Colonic mucosa (tissue), 4 donors: Measurements from ENCODE around the gene ROR2. TPM values are rescaled to one million over a fixed set of nuclear protein-coding genes. Genes with fewer than 3 reads are reported as not detected.

Experiments
- DNase-seq: peaks from one replicate; pipeline ENCODE4 v3.0.0-alpha.2; 2020
- H3K27ac ChIP-seq: fragments of 200-600 bp; one replicate; pipeline ENCODE4 v1.8.0; 2021
- H3K27me3 ChIP-seq: fragments of 200-600 bp; one replicate; pipeline ENCODE4 v1.8.0; 2021
- H3K36me3 ChIP-seq: fragments of 200-600 bp; one replicate; pipeline ENCODE4 v1.8.0; 2021
- H3K4me1 ChIP-seq: fragments of 200-600 bp; one replicate; pipeline ENCODE4 v1.8.0; 2021; ENCODE audit warnings: mild to moderate bottlenecking
- H3K4me3 ChIP-seq: fragments of 200-600 bp; one replicate; pipeline ENCODE4 v1.8.0; 2021
- H3K9ac ChIP-seq, 2 donors: one replicate each; pipeline ENCODE4 v1.7.0; 2013; ENCODE audit warnings: control low read depth in 2 of 2, low read depth in 2 of 2, low read length in 2 of 2
- H3K9me3 ChIP-seq: fragments of 200-600 bp; one replicate; pipeline ENCODE4 v1.8.0; 2021
- intact Hi-C: fragments of 100-400 bp; cut with DNase I; formaldehyde crosslinking; loops from one replicate; pipeline ENCODE4 v1.14.1; 2022
- total RNA-seq, 2 donors: library from RNA; stranded (reverse); fragmentation: NEBNext Ultra II Directional in 1 of 2; extraction: Animal tissue kit (Norgen Biotek cat#: 25700) in 1 of 2; gene quantifications; one replicate each; pipeline ENCODE4 v1.2.1, GENCODE V29; 2021
- TF ChIP-seq, protein P1 (sequence below): fragments of 200-600 bp; IDR thresholded peaks from one replicate; pipeline ENCODE4 v1.8.0; 2022; ENCODE audit warnings: antibody characterized with exemption, mild to moderate bottlenecking
- donor health status: healthy.
- donor health status: DM: no; HTN: no; CAD: no.
- donor health status: DM: no; HTN: no; CAD: no.

ROR2 gene
- total RNA-seq, 2 donors from 2014 or later, result 1.7 to 9.1 TPM

DNA sequence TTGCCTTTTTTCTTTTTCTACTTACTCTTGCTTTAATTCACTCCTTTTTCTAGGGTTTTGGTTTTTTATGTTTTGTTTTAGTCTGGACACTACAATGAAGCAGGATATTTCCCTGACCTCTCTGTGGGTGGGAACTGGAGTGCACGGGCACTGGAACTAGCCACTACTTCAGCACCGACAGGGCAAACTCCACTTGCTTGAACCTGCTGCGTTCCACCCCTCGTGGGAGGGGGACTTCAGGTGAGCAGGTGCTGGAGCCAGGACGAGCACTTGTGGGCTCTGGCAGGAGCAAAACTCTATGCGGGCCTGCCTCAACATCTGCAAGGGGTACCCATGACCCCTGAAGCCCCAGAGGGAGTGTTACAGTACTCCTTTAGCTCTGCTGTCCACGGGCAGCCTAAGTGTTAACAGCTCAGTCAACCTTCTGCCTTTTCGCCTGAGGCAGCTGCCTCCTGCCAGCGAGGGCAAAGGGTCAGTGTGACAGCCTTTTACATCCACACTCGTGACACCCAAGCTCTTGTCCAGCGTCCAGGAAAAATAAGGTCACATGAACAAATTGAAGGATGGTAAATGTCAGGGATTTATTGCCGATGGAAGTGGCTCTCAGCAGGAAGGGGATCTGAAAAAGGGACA, 382.3 kb downstream of the ROR2 start:
- no peak for DNase-seq
- Histone ChIP-seq H3K4me1 (no peaks in the 10 kb centered on the region), H3K9me3 (no peaks in the 10 kb centered on the region), H3K9ac (no peak overlapping the region), H3K4me3 (no peak overlapping the region), H3K36me3 (no peaks in the 10 kb centered on the region), H3K27me3 (no peaks in the 10 kb centered on the region), H3K27ac (no peak overlapping the region)
- TF ChIP-seq, protein P1, sequence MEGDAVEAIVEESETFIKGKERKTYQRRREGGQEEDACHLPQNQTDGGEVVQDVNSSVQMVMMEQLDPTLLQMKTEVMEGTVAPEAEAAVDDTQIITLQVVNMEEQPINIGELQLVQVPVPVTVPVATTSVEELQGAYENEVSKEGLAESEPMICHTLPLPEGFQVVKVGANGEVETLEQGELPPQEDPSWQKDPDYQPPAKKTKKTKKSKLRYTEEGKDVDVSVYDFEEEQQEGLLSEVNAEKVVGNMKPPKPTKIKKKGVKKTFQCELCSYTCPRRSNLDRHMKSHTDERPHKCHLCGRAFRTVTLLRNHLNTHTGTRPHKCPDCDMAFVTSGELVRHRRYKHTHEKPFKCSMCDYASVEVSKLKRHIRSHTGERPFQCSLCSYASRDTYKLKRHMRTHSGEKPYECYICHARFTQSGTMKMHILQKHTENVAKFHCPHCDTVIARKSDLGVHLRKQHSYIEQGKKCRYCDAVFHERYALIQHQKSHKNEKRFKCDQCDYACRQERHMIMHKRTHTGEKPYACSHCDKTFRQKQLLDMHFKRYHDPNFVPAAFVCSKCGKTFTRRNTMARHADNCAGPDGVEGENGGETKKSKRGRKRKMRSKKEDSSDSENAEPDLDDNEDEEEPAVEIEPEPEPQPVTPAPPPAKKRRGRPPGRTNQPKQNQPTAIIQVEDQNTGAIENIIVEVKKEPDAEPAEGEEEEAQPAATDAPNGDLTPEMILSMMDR, result no peak
- intact Hi-C loops, result no loop called here

DNA sequence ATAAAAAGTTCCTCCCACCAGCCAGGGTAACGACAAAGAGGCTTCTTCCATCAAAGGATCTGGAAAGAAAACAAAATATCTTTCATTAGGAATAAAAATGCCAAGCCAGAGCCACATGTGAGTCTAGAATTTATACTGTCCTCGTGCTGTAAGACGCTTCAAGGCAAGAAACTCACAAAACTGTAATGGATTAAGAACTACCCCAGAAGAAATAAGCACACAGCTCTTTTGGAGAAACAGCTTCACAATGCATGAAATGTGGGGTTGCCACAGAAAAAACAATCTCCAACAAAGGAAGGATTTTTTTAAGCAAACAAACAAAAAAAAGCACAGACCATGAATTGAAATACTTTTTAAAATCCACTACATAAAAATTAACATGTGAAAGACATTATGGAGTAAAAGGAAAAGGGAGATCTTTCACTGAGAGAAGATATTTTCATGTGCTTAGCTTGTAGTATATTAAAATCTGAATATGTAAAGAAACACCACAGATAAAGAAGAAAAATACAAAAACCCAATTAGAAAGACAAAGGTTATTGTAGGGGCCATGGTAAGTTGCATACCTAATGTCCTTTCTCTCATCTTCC, 385.9 kb downstream of the ROR2 start:
- Histone ChIP-seq H3K9ac (no peak overlapping the region), H3K4me3 (no peak overlapping the region), H3K27me3 (no peaks in the 10 kb centered on the region), H3K4me1 (no peaks in the 10 kb centered on the region), H3K36me3 (no peaks in the 10 kb centered on the region), H3K9me3 (no peaks in the 10 kb centered on the region), H3K27ac (no peak overlapping the region)
- no peak for DNase-seq
- TF ChIP-seq, protein P1, result no peak
- intact Hi-C loops, result no loop called here

- intact Hi-C loops, result no loop called here
- DNase-seq, result no peak
- no peak overlapping the region for H3K4me3 ChIP-seq
- no peaks in the 10 kb centered on the region for H3K36me3 ChIP-seq
- no peak overlapping the region for H3K27ac ChIP-seq
- no peaks in the 10 kb centered on the region for H3K27me3 ChIP-seq
- no peaks in the 10 kb centered on the region for H3K4me1 ChIP-seq
- no peak overlapping the region for H3K9ac ChIP-seq
- TF ChIP-seq, protein P1, result no peak
- no peaks in the 10 kb centered on the region for H3K9me3 ChIP-seq
Measured at GRCh38 chr9:91562416-91562815, 387.6 kb downstream of the ROR2 start.

DNA sequence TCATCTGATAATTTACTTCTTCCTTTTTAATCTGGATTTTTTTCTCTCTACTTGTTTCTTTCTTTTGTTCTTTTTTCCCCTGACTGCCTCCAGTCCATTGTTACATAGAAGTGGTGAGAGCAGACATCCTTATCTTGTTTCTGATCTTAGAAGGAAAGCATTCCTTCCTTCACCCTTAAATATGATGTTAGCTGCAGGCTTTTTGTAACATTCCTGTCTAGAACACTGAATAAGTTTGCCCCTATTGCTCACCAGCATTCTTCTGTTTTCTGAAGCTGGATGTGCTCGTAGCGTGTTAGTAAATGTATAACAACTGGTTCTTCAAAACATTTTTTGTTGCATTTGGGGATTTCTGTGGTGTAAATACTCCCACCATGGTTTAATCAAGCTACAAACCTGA, 389.7 kb downstream of the ROR2 start:
- no peaks in the 10 kb centered on the region for H3K4me1 ChIP-seq
- TF ChIP-seq, protein P1, result no peak
- H3K27me3 ChIP-seq, result no peaks in the 10 kb centered on the region
- no peak overlapping the region for H3K4me3 ChIP-seq
- H3K9ac ChIP-seq, result no peak overlapping the region
- DNase-seq, result no peak
- no peak overlapping the region for H3K27ac ChIP-seq
- intact Hi-C loops, result no loop called here
- no peaks in the 10 kb centered on the region for H3K36me3 ChIP-seq
- no peaks in the 10 kb centered on the region for H3K9me3 ChIP-seq

- Histone ChIP-seq H3K4me1 (no peaks in the 10 kb centered on the region), H3K9me3 (no peaks in the 10 kb centered on the region), H3K9ac (no peak overlapping the region), H3K27ac (no peak overlapping the region), H3K36me3 (no peaks in the 10 kb centered on the region), H3K27me3 (no peaks in the 10 kb centered on the region), H3K4me3 (no peak overlapping the region)
- intact Hi-C loops, result no loop called here
- TF ChIP-seq, protein P1, result no peak
- DNase-seq, result no peak
Measured at GRCh38 chr9:91558879-91559278, 391.1 kb downstream of the ROR2 start.
